HEK293T (cell line): ENCODE measurements around the gene RNF44.

ENCODE experiments used
- BHLHE40 ChIP-seq: fragments of 450-650 bp; IDR thresholded peaks from 2 replicates; pipeline ENCODE4 v1.6.1; 2016; ENCODE audit warnings: mild to moderate bottlenecking, moderate library complexity, borderline replicate concordance
- ELF4 ChIP-seq: fragments of 450-650 bp; IDR thresholded peaks from 2 replicates; pipeline ENCODE4 v1.6.1; 2017; ENCODE audit warnings: antibody characterized with exemption
- FOXA1 ChIP-seq: fragments of 450-650 bp; IDR thresholded peaks from 2 replicates; pipeline ENCODE4 v1.6.1; 2016; ENCODE audit warnings: mild to moderate bottlenecking
- FOXK2 ChIP-seq: fragments of 450-650 bp; IDR thresholded peaks from 2 replicates; pipeline ENCODE4 v1.6.1; 2016; ENCODE audit warnings: mild to moderate bottlenecking
- FOXM1 ChIP-seq: fragments of 450-650 bp; IDR thresholded peaks from 2 replicates; pipeline ENCODE4 v1.6.1; 2017; ENCODE audit warnings: mild to moderate bottlenecking, borderline replicate concordance
- PKNOX1 ChIP-seq: fragments of 450-650 bp; IDR thresholded peaks from 2 replicates; pipeline ENCODE4 v1.6.1; 2016
- SP1 ChIP-seq: fragments of 450-650 bp; IDR thresholded peaks from 2 replicates; pipeline ENCODE4 v1.6.1; 2017
- SUZ12 ChIP-seq: fragments of 450-650 bp; IDR thresholded peaks from 2 replicates; pipeline ENCODE4 v1.6.1; 2016; ENCODE audit warnings: mild to moderate bottlenecking
- TARDBP ChIP-seq: fragments of 450-650 bp; IDR thresholded peaks from 2 replicates; pipeline ENCODE4 v1.6.1; 2016
- ZNF384 ChIP-seq: fragments of 450-650 bp; IDR thresholded peaks from 2 replicates; pipeline ENCODE4 v1.6.1; 2016

GRCh38 chr5:176521286-176521685 is 15.9 kb downstream of the RNF44 start:
- TF ChIP-seq ZNF384 (no peak), SUZ12 (no peak), FOXA1 (no peak), FOXM1 (no peak), TARDBP (no peak), BHLHE40 (no peak), ELF4 (no peak), FOXK2 (no peak), PKNOX1 (no peak), SP1 (no peak)
